ENCODE measurements around the gene MYCBPAP.

The MYCBPAP gene

GRCh38 chr17:50536683-50537646 is 28.7 kb downstream of the MYCBPAP start:
- no peak overlapping the region for H3K4me3 ChIP-seq (replicated peaks; ENCODE audit: low read depth, low read length)
- TF ChIP-seq CTCF (IDR thresholded peaks at IDR 0.05; ENCODE audit: low read length, missing control alignments) = no peak
- DNase-seq (ENCODE audit: low read depth) = no peak

GRCh38 chr17:50537721-50538548 is 29.7 kb downstream of the MYCBPAP start:
- DNase-seq (ENCODE audit: low read depth) = no peak
- no peak for TF ChIP-seq CTCF (IDR thresholded peaks at IDR 0.05; ENCODE audit: low read length, missing control alignments)
- H3K4me3 ChIP-seq (replicated peaks; ENCODE audit: low read depth, low read length) = no peak overlapping the region

- no peak for DNase-seq (ENCODE audit: low read depth)
- no peak overlapping the region for H3K4me3 ChIP-seq (replicated peaks; ENCODE audit: low read depth, low read length)
- TF ChIP-seq CTCF (IDR thresholded peaks at IDR 0.05; ENCODE audit: low read length, missing control alignments) = no peak
Observed at GRCh38 chr17:50538549-50539410, 30.5 kb downstream of the MYCBPAP start.

- TF ChIP-seq CTCF (IDR thresholded peaks at IDR 0.05; ENCODE audit: low read length, missing control alignments) = no peak
- no peak overlapping the region for H3K4me3 ChIP-seq (replicated peaks; ENCODE audit: low read depth, low read length)
- no peak for DNase-seq (ENCODE audit: low read depth)
Observed at GRCh38 chr17:50539762-50540559, 31.7 kb downstream of the MYCBPAP start.

GRCh38 chr17:50540560-50541401 is 32.5 kb downstream of the MYCBPAP start:
- no peak overlapping the region for H3K4me3 ChIP-seq (replicated peaks; ENCODE audit: low read depth, low read length)
- no peak for TF ChIP-seq CTCF (IDR thresholded peaks at IDR 0.05; ENCODE audit: low read length, missing control alignments)
- DNase-seq (ENCODE audit: low read depth) = no peak
